H1 (cell line): ENCODE results near the gene TNPO3. TPM values are rescaled to one million over a fixed set of nuclear protein-coding genes. Genes with fewer than 3 reads are reported as not detected.

Experiments used
- CTCF ChIA-PET: fragments of 300-600 bp; sonication (Branson Sonifier 250); formaldehyde crosslinking; loops from one replicate; lab custom pipeline; 2021; ENCODE audit not compliant: partially characterized antibody; lab: Charles Lee
- POLR2A ChIA-PET: fragments of 300-600 bp; sonication (Branson Sonifier 250); formaldehyde crosslinking; loops from one replicate; lab custom pipeline; 2021; ENCODE audit warnings: inconsistent platforms; ENCODE audit not compliant: partially characterized antibody; lab: Charles Lee
- DNase-seq, 2 experiments: peaks; one replicate each; pipeline versions ENCODE4 v3.0.0 to v3.0.0-alpha.2; 2010 to 2022; ENCODE audit warnings: low spot score in 2 of 2, low read depth in 1 of 2, mixed read lengths in 1 of 2
- FAIRE-seq: peaks from 2 replicates; lab custom pipeline; 2011; peaks lifted over from hg19 to GRCh38; lab: Jason Lieb, UNC
- H2AFZ ChIP-seq: 2 replicates; pipeline ENCODE4 v1.8.1; 2012; ENCODE audit warnings: low read length, inconsistent platforms
- H2AK5ac ChIP-seq: 2 replicates; pipeline ENCODE4 v1.6.1; 2013; ENCODE audit warnings: low read depth, low read length
- H2BK120ac ChIP-seq: replicated peaks from 2 replicates; pipeline ENCODE3; 2013; ENCODE audit warnings: low read depth, low read length, inconsistent platforms
- H2BK12ac ChIP-seq: 2 replicates; pipeline ENCODE4 v1.6.1; 2013; ENCODE audit warnings: low read depth, low read length
- H2BK15ac ChIP-seq: 2 replicates; pipeline ENCODE4 v1.6.1; 2013; ENCODE audit warnings: low read length
- H2BK20ac ChIP-seq: 2 replicates; pipeline ENCODE4 v1.6.1; 2013; ENCODE audit warnings: low read length
- H2BK5ac ChIP-seq: 2 replicates; pipeline ENCODE4 v1.6.1; 2013; ENCODE audit warnings: low read depth, low read length
- H3K14ac ChIP-seq: 2 replicates; pipeline ENCODE4 v1.6.1; 2013; ENCODE audit warnings: inconsistent platforms; ENCODE audit not compliant: insufficient read length
- H3K18ac ChIP-seq: 2 replicates; pipeline ENCODE4 v1.6.1; 2013; ENCODE audit warnings: low read length; ENCODE audit errors: extremely low read depth
- H3K23ac ChIP-seq: 2 replicates; pipeline ENCODE4 v1.6.1; 2013; ENCODE audit warnings: inconsistent platforms; ENCODE audit not compliant: insufficient read length
- H3K23me2 ChIP-seq: 2 replicates; pipeline ENCODE4 v1.6.1; 2013; ENCODE audit warnings: low read depth, low read length
- H3K27ac ChIP-seq: 2 replicates; pipeline ENCODE4 v1.6.1; 2011; ENCODE audit warnings: low read depth, low read length, inconsistent platforms
- H3K27me3 ChIP-seq, 4 experiments: replicated peaks in 1 of 4; 1 replicate in 1 of 4; 2 replicates in 3 of 4; pipeline versions ENCODE4 v1.6.1 to v1.8.1; 2011 to 2013; ENCODE audit warnings: low read length in 3 of 4, mild to moderate bottlenecking in 3 of 4, inconsistent platforms in 2 of 4, mixed read lengths in 2 of 4, moderate library complexity in 1 of 4; ENCODE audit not compliant: control insufficient read depth in 3 of 4, insufficient read depth in 3 of 4; ENCODE audit errors: extremely low read depth in 1 of 4
- H3K36me3 ChIP-seq, 4 experiments: 2 replicates each; pipeline versions ENCODE4 v1.6.1 to v1.8.1; 2011 to 2013; ENCODE audit warnings: mild to moderate bottlenecking in 4 of 4, low read length in 3 of 4, moderate library complexity in 2 of 4, control low read depth in 1 of 4, inconsistent platforms in 1 of 4; ENCODE audit not compliant: insufficient read depth in 4 of 4, control insufficient read depth in 2 of 4
- H3K4ac ChIP-seq: replicated peaks from 2 replicates; pipeline ENCODE3; 2013; ENCODE audit warnings: low read length, low read depth, mixed read lengths, inconsistent platforms; ENCODE audit not compliant: insufficient read length
- H3K4me1 ChIP-seq, 4 experiments: replicated peaks in 1 of 4; 1 replicate in 1 of 4; 2 replicates in 3 of 4; pipeline versions ENCODE4 v1.6.1 to v1.8.1; 2011 to 2013; ENCODE audit warnings: low read length in 3 of 4, inconsistent platforms in 2 of 4, mixed read lengths in 1 of 4; ENCODE audit not compliant: insufficient read depth in 4 of 4, control insufficient read depth in 3 of 4
- H3K4me2 ChIP-seq, 2 experiments: 2 replicates each; pipeline versions ENCODE4 v1.6.1 to v1.8.1; 2011 to 2013; ENCODE audit warnings: low read depth in 2 of 2, low read length in 2 of 2, control low read depth in 1 of 2, inconsistent platforms in 1 of 2, mild to moderate bottlenecking in 1 of 2; ENCODE audit not compliant: insufficient read depth in 1 of 2
- H3K4me3 ChIP-seq, 4 experiments: fragments of 200-600, 300-600 bp in 1 of 4; sonication (generic), shearing (Covaris generic), sonication (Bioruptor Twin) in 1 of 4; 2 replicates each; pipeline versions ENCODE4 v1.5.1 to v1.8.1; 2011 to 2016; ENCODE audit warnings: low read length in 4 of 4, low read depth in 3 of 4, control low read depth in 2 of 4, inconsistent platforms in 2 of 4, mild to moderate bottlenecking in 2 of 4, mixed read lengths in 1 of 4, moderate library complexity in 1 of 4; ENCODE audit not compliant: insufficient read depth in 2 of 4; ENCODE audit errors: extremely low read depth in 1 of 4
- H3K56ac ChIP-seq: replicated peaks from 2 replicates; pipeline ENCODE3; 2013; ENCODE audit warnings: low read depth, mild to moderate bottlenecking, mixed read lengths, low read length, inconsistent platforms; ENCODE audit not compliant: insufficient read length
- H3K79me1 ChIP-seq: 2 replicates; pipeline ENCODE4 v1.6.1; 2013; ENCODE audit warnings: low read depth, low read length, control low read depth
- H3K79me2 ChIP-seq, 2 experiments: 2 replicates each; pipeline versions ENCODE4 v1.6.1 to v1.8.1; 2012 to 2013; ENCODE audit warnings: low read length in 2 of 2, mild to moderate bottlenecking in 2 of 2, inconsistent platforms in 1 of 2; ENCODE audit not compliant: insufficient read depth in 2 of 2, control insufficient read depth in 1 of 2
- H3K9ac ChIP-seq, 4 experiments: replicated peaks in 1 of 4; 1 replicate in 1 of 4; 2 replicates in 3 of 4; pipeline versions ENCODE4 v1.6.1 to v1.8.1; 2011 to 2013; ENCODE audit warnings: low read depth in 3 of 4, low read length in 3 of 4, control low read depth in 2 of 4, mild to moderate bottlenecking in 2 of 4, moderate library complexity in 2 of 4, inconsistent platforms in 1 of 4; ENCODE audit errors: extremely low read depth in 1 of 4
- H3K9me3 ChIP-seq, 2 experiments: 2 replicates each; pipeline versions ENCODE4 v1.6.1 to v1.8.1; 2012 to 2013; ENCODE audit warnings: mild to moderate bottlenecking in 2 of 2, moderate library complexity in 2 of 2, control low read depth in 1 of 2, inconsistent platforms in 1 of 2, low read depth in 1 of 2, low read length in 1 of 2, mixed read lengths in 1 of 2; ENCODE audit not compliant: insufficient read depth in 2 of 2
- H4K20me1 ChIP-seq, 2 experiments: replicated peaks in 1 of 2; 2 replicates each; pipeline versions ENCODE3 to v1.8.1; 2011 to 2013; ENCODE audit warnings: inconsistent platforms in 2 of 2, low read length in 2 of 2, mild to moderate bottlenecking in 1 of 2; ENCODE audit not compliant: insufficient read depth in 2 of 2, control insufficient read depth in 1 of 2
- H4K5ac ChIP-seq: 2 replicates; pipeline ENCODE4 v1.6.1; 2013; ENCODE audit warnings: low read length, low read depth, mixed read lengths, inconsistent platforms; ENCODE audit not compliant: insufficient read length
- H4K8ac ChIP-seq: 2 replicates; pipeline ENCODE4 v1.8.0; 2013; ENCODE audit warnings: mild to moderate bottlenecking, moderate library complexity, low read length, inconsistent platforms; ENCODE audit not compliant: insufficient read depth; ENCODE audit errors: extremely low read depth
- H4K91ac ChIP-seq: replicated peaks from 2 replicates; pipeline ENCODE3; 2013; ENCODE audit warnings: low read length, mixed read lengths, inconsistent platforms; ENCODE audit not compliant: insufficient read length
- EP300 ChIP-seq, 2 experiments: IDR thresholded peaks; 1 replicate in 1 of 2; 2 replicates in 1 of 2; pipeline ENCODE4 v1.6.1; 2011 to 2012; ENCODE audit warnings: low read depth in 2 of 2, low read length in 2 of 2, mild to moderate bottlenecking in 2 of 2, borderline replicate concordance in 1 of 2, inconsistent platforms in 1 of 2, moderate library complexity in 1 of 2
- EZH2 ChIP-seq: fragments of 200-600 bp; sonication (generic); IDR thresholded peaks from 2 replicates; pipeline ENCODE4 v1.7.1; 2012; ENCODE audit warnings: low read depth, mild to moderate bottlenecking, moderate library complexity, low read length, inconsistent platforms; ENCODE audit not compliant: severe bottlenecking
- FOSL1 ChIP-seq: IDR thresholded peaks from 2 replicates; pipeline ENCODE4 v1.6.1; 2011; ENCODE audit warnings: mild to moderate bottlenecking, low read depth, low read length, moderate library complexity; ENCODE audit not compliant: insufficient read depth
- GABPA ChIP-seq: IDR thresholded peaks from 2 replicates; pipeline ENCODE4 v1.6.1; 2011; ENCODE audit warnings: mild to moderate bottlenecking, low read length, moderate library complexity, borderline replicate concordance; ENCODE audit not compliant: insufficient read depth
- HDAC6 ChIP-seq: IDR thresholded peaks from one replicate; pipeline ENCODE4 v1.7.1; 2012; ENCODE audit warnings: low read depth, mild to moderate bottlenecking, inconsistent platforms, low read length, moderate library complexity
- NANOG ChIP-seq: IDR thresholded peaks from 2 replicates; pipeline ENCODE4 v1.6.1; 2011; ENCODE audit warnings: low read length, low read depth, mild to moderate bottlenecking, inconsistent platforms; ENCODE audit not compliant: insufficient read depth, poor library complexity, severe bottlenecking
- PHF8 ChIP-seq: fragments of 200-600 bp; sonication (generic); conservative IDR thresholded peaks from 2 replicates; pipeline ENCODE4 v1.7.1; 2012; ENCODE audit warnings: low read depth, mild to moderate bottlenecking, inconsistent platforms, low read length, moderate library complexity
- POLR2A ChIP-seq, 2 experiments: IDR thresholded peaks; 1 replicate in 1 of 2; 2 replicates in 1 of 2; pipeline ENCODE4 v1.6.1; 2011; ENCODE audit warnings: low read depth in 2 of 2, low read length in 2 of 2, mild to moderate bottlenecking in 2 of 2; ENCODE audit errors: control extremely low read depth in 1 of 2
- RFX5 ChIP-seq: IDR thresholded peaks from 2 replicates; pipeline ENCODE4 v1.6.1; 2011; ENCODE audit warnings: low read depth, low read length, improper control_type of control experiment, borderline replicate concordance
- RXRA ChIP-seq: IDR thresholded peaks from 2 replicates; pipeline ENCODE4 v1.6.1; 2011; ENCODE audit warnings: low read depth, mild to moderate bottlenecking, low read length, moderate library complexity; ENCODE audit not compliant: insufficient read depth
- TAF7 ChIP-seq: optimal IDR thresholded peaks from 2 replicates; pipeline ENCODE3; 2011; ENCODE audit warnings: low read depth, mild to moderate bottlenecking, inconsistent platforms, low read length, moderate library complexity, borderline replicate concordance
- TBP ChIP-seq: IDR thresholded peaks from 2 replicates; pipeline ENCODE4 v1.6.1; 2011; ENCODE audit warnings: low read depth, low read length, improper control_type of control experiment
- WGBS, 2 experiments: shearing (Covaris generic) in 1 of 2; methylation state at CpG; one replicate each; pipeline versions ENCODE4 v1.1.6 to v1.1.7; 2013 to 2015; ENCODE audit warnings: low lambda C conversion rate in 2 of 2, mixed read lengths in 2 of 2, inconsistent platforms in 1 of 2, low coverage in 1 of 2, missing lambda C conversion rate in 1 of 2; ENCODE audit not compliant: insufficient replicate concordance in 2 of 2, insufficient coverage in 1 of 2, insufficient read length in 1 of 2; ENCODE audit errors: extremely low coverage in 1 of 2, missing lambda C conversion rate in 1 of 2; 5-methylcytosine and 5-hydroxymethylcytosine counted together
- polyA plus RNA-seq, 7 experiments: library from polyadenylated mRNA; depleted of rRNA in 3 of 7; stranded (reverse) in 5 of 7; unstranded in 2 of 7; fragments of >200 nt in 5 of 7; fragments of 200-250 nt in 2 of 7; gene quantifications; 1 replicate in 5 of 7; 2 replicates in 1 of 7; 4 replicates in 1 of 7; pipeline versions ENCODE4 v1.2.1 to v1.2.3, GENCODE V29; 2011 to 2013; ENCODE audit warnings: missing spikeins in 2 of 7, mixed read lengths in 2 of 7
- total RNA-seq: library from RNA; stranded (reverse); fragmentation: NEBNext Ultra II Directional; extraction: Animal tissue kit (Norgen Biotek cat#: 25700); gene quantifications from 2 replicates; pipeline ENCODE4 v1.2.1, GENCODE V29; 2021
- TF ChIP-seq, protein P1 (sequence below): IDR thresholded peaks from 2 replicates; pipeline ENCODE4 v1.6.1; 2012; ENCODE audit warnings: inconsistent platforms

The TNPO3 gene
- total and polyA plus RNA-seq, 2 of the 8 experiments (the other 6 are each of a cell fraction or from before 2014, with no cell fraction given) = 67.6 to 99.2 TPM

DNA sequence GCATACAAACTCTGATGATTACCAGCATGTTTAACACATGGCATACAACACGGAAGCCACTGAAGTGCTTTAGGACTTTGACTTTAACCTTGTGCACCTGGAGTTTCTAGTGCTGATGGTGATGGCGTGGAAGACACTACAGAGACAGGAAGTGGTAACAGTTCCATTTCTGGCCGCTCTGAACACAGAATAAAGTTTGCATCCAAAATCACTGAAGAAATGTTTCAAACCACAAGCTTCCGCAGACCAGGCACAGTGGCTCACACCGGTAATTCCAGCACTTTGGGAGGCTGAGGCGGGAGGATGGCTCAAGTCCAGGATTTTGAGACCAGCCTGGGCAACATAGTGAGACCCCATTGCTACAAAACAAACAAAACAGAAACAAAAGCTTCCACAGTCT lies 40.3 kb upstream of the TNPO3 start:
- Histone ChIP-seq H2AK5ac (no peak overlapping the region), H2AFZ (no peak overlapping the region), H3K9ac (no peak overlapping the region), H3K36me3 (no peaks in the 10 kb centered on the region), H3K23ac (no peak overlapping the region), H2BK12ac (no peak overlapping the region), H3K23me2 (no peaks in the 10 kb centered on the region), H3K4me2 (no peak overlapping the region), H3K18ac (no peak overlapping the region), H3K14ac (no peak overlapping the region), H2BK5ac (no peak overlapping the region), H3K79me2 (no peaks in the 10 kb centered on the region), H2BK20ac (no peak overlapping the region), H3K27ac (no peak overlapping the region), H3K27me3 (no peaks in the 10 kb centered on the region), H2BK120ac (no peak overlapping the region), H3K4me1 (no peaks in the 10 kb centered on the region), H4K8ac (no peak overlapping the region), H3K79me1 (no peaks in the 10 kb centered on the region), H4K5ac (no peak overlapping the region), H3K56ac (no peak overlapping the region), H4K91ac (no peak overlapping the region), H3K4ac (no peak overlapping the region), H2BK15ac (no peak overlapping the region), H3K9me3 (no peaks in the 10 kb centered on the region), H3K4me3 (no peak overlapping the region), H4K20me1 (no peaks in the 10 kb centered on the region)
- CTCF ChIA-PET = interaction anchor here (0.9 to 2.6 kb wide), 3 partner anchors 47 to 148 kb away, joined by 3 to 6 read pairs (median 5); no protein-coding TSS in a partner anchor
- no peak for FAIRE-seq
- no peak for TF ChIP-seq EZH2
- TF ChIP-seq NANOG = no peak
- no peak for TF ChIP-seq GABPA
- TF ChIP-seq, protein P1, sequence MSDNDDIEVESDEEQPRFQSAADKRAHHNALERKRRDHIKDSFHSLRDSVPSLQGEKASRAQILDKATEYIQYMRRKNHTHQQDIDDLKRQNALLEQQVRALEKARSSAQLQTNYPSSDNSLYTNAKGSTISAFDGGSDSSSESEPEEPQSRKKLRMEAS = no peak
- TF ChIP-seq TAF7 = no peak
- no peak for TF ChIP-seq FOSL1
- no peak for TF ChIP-seq EP300 (IDR thresholded peaks at IDR 0.05; ENCODE audit: borderline replicate concordance in 1 of 2, low read depth in 2 of 2, low read length in 2 of 2)
- no peak for TF ChIP-seq RFX5
- TF ChIP-seq PHF8 = no peak
- no peak for TF ChIP-seq HDAC6
- no peak for TF ChIP-seq RXRA
- no peak for TF ChIP-seq POLR2A (IDR thresholded peaks at IDR 0.05; ENCODE audit: control extremely low read depth in 1 of 2, low read depth in 2 of 2, low read length in 2 of 2)
- TF ChIP-seq TBP = no peak
- WGBS, 2 experiments = 87% methylated on average over 6 of the region's 6 CpGs; no CpG with 5 or more reads in 1 of the 2 experiments
- POLR2A ChIA-PET = interaction anchor here (1.1 kb wide), 1 partner anchor 41 kb away, joined by 3 read pairs; the partner anchor contains the start of gene TNPO3
- no peak for DNase-seq
